GM21717 (cell line): ENCODE results near the gene BMP6.

Experiments
- ATAC-seq: cut with Tn5 transposase; IDR thresholded peaks from one replicate; pipeline ENCODE4 v1.9.1; 2021; ENCODE audit warnings: mild to moderate bottlenecking, moderate library complexity; ENCODE audit not compliant: unreplicated experiment

BMP6 gene

GRCh38 chr6:7725849-7726415 is at the start of gene BMP6:
Gene BMP6, plus strand, starts transcription at chr6:7726099. Its CDS starts 857 bp downstream, at chr6:7726956.
- peak; percentile 68 for ATAC-seq

DNA sequence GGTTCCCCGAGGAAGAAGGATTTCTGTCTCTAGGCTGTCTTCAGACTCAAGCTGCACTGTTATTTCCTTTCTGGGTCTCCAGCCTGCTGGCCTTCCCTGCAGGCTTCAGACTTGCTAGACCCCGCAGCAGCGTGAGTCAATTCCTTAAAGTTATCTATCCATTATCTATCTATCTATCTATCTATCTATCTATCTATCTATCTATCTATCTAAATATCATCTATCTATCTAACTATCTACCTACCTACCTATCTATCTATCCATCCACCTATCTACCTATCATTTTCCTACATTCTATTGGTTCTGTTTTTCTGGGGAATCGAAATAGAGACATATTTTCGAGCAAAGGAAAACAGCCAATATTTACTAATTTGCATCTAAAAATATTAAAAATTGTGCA is 48.7 kb upstream of the BMP6 start:
- no peak for ATAC-seq

DNA sequence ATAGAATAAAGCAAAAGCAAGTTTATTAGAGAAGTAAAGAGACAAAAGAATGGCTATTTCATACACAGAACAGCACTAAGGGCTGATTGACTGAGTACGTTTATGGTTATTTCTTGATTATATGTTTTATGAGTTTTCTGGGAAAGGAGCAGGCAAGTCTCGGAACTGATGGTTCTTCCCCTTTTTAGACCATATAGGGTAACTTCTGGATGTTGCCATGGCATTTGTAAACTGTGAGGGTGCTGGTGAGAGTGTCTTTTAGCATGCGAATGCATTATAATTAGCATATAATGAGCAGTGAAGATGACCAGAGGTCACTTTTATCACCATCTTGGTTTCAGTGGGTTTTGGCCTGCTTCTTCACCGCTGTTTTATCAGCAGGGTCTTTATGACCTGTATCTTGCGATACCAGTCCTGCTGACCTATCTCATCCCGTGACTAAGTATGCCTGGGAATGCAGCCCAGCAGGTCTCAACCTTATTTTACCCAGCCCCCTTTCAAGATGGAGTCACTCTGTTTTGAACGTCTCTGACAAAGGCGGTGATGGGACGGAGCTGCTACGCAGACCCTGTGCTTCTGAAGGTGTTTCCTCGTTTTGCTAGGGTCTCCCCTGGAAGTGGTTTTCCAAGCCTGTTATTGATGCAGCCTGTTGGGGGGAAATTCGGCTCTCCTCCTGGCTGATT is 45.4 kb upstream of the BMP6 start:
- ATAC-seq = no peak

DNA sequence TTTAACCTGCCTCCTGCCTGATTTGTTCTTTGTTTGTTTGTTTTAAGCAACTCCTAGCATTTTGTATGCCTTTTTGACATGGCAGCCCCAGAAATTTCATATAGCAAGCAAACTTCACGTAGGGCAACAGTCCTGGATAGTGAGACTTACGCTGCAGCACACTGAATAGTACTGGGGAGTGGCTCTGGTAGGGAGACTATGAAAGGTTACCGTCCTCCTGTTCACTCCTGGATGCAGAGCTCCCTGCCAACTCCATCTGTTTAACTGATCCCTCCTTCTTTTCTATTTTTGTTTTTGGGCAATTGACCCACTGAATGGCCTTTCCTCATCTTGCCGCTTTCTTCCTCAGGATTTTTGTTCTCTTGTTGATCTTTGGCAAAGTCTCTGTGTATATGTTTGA is 44.5 kb upstream of the BMP6 start:
- ATAC-seq = no peak

DNA sequence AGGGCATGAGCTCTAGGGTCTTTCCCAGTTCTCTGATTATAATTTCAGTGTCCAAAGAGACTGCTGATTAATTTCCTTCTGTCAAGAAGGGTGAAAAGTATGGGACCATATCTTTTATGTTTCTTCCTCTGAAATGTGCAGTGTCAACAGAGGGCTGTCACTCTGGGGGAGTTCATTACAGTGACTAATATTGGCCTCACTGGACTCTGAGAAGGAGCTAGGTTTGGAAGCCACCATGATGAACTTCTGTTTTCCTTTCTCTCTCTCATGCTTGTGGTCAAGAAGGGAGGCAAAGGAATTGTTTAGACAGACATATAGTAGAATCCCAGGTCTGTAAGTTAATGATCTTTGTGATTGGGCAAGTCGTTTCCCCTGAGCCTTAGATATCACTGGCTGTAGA is 41.8 kb upstream of the BMP6 start:
- ATAC-seq = no peak

DNA sequence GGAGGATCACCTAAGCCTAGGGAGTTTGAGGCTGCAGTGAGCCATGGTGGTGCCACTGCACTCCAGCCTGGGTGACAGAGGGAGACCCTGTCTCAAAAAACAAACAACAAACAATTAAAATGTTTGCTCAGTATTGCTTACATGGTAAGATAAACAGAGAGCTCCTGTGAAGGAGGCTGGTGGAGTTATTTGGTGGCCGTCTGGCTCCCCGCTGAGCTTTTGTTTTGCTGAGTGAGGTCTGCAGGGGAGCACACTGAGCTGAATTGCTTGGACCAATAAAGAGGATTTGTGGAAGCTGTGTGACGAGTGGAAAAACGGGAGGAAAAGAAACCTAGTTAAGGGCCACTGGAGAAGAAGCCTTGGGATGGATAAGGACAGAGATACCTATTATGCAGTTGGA is 41.1 kb upstream of the BMP6 start:
- ATAC-seq = no peak

- ATAC-seq = no peak
Measured at GRCh38 chr6:7685276-7685675, 40.6 kb upstream of the BMP6 start.

DNA sequence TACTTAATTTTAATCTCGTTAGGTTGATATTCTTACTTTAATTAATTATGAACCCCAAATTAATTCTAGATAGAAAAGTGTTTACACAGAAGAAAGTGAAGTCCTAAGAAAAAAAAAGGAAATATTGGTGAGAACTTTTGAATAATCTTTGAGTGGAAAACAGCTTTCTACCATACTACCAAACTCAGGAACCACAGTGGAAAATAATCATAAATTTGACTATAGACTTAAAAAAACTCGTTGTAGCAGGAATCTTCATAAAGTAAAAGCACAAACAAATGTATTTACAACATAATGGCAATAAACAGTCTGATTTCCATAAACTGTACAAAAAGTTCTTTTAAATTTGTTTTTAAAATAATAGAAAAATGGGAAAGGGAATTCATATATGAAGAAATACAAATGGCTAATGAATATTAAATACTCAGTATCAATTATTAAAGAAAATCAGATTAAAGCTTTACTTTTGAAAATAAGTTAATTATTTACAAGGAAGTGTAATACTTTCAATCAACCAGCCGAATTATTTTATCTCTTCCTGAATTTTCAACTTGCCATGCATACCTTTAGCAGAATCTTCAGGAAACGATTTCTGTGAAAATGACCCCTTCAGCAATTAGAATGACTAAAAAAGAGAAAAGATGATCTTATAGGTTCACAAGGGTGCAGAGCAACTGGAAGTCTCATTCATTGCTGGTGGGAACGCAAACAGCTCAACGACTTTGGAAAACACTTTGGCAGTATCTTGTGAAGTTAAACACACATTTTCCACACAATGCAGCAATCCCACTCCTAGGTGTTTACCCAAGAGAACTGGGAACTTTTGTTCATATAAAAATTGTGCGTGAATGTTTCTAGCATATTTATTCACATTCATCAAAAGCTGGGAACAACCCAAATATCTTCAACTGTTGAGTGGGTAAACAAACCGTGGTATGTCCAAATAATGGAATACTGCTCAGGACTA is 38.5 kb upstream of the BMP6 start:
- no peak for ATAC-seq

- no peak for ATAC-seq
Measured at GRCh38 chr6:7691021-7691420, 34.9 kb upstream of the BMP6 start.

DNA sequence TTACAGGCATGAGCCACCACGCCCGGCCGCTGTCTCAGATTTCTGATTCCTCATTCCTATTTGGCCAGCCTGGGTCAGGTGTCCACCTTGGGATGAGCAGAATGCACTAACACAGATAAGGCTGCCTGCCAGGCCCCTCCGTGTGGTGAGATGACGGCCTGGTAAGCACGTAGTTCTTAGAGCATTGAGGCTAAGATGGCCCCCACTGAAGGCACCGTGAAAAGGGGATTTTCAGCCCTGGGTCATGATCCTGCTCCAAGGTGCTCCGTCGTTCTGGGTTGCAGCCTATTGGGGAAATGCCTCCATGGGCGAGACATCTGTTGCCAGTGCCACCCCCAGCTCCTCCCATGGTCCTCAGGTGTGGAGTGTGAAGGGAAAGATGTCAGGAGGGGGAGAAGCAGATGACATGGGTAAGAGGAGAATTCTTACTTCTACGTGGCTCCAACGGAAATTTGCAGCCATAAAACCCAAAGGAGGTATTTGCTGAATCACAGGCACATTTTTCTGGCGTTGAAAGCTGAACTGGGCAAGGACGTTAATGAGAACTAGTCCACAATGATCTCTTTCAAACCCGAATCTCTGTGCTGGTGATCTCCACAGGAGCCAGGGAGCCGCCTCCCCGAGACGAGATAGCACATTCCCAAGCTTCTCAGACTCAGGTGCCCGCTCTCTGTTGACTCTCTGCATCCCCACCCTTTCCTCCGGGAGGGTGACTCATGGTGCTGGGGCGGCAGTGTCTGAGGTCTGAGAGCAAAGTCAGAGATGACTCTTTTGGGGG is 34.0 kb upstream of the BMP6 start:
- no peak for ATAC-seq

- no peak for ATAC-seq
Measured at GRCh38 chr6:7692453-7692784, 33.5 kb upstream of the BMP6 start.

- no peak for ATAC-seq
Measured at GRCh38 chr6:7693827-7694226, 32.1 kb upstream of the BMP6 start.

DNA sequence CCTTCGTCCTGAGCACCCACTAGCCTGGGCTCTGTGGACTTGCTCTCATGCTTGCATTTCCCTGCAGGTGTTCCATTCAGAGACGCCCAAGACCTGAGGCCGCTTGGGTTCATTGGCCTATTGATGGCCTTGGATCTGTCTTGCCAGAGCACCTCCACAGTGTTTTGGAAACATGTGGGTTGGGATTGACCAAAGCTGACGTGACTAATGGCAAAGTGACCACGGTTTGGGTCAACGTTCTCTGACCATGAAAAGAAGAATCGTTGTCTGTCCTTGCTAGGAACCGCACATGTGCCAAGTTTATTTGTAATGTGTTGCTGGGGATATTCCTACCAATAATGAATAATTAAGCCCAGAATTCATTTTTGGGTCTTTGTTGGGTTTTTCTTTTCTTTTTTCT is 29.8 kb upstream of the BMP6 start:
- ATAC-seq = no peak

GRCh38 chr6:7697432-7697819 is 28.5 kb upstream of the BMP6 start:
- ATAC-seq = no peak

DNA sequence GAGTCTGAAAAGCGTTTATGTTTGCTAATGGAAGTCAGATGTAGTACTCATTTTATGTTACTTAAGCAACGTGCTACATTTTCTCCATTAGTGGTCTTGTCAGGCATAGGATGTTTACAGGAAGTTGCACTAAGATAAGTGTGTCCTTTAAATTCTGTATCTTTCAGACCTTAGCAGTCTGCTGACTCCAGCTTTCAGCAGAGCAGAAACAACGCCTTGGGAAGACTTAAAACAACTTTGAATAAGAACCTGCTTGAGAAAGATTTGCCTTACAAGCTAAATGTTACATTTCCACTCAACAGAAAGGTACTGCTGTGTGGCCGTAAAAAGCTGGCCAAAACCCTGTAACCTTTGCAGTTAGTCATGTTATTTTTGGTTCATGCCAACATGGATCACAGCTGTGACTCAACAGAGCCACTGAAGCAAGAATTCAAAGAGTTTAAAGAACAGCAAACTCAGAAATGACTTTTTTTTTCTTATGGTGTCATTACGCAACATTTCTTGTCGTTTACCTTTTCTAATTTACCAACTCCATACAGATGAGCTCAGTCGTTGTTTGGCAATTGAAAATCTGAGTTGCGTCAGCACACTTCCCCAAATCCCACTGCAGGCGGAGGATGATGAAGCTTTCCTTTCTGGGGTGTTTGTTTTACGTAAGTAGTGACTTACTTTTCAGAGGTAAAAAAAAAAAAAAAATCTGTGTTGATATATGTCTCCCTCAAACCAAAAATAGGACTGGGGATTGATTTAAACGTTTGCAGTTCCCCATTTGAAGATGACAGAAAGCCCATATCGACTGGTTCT is 27.9 kb upstream of the BMP6 start:
- no peak for ATAC-seq

- ATAC-seq = no peak
Measured at GRCh38 chr6:7701212-7701834, 24.6 kb upstream of the BMP6 start.

DNA sequence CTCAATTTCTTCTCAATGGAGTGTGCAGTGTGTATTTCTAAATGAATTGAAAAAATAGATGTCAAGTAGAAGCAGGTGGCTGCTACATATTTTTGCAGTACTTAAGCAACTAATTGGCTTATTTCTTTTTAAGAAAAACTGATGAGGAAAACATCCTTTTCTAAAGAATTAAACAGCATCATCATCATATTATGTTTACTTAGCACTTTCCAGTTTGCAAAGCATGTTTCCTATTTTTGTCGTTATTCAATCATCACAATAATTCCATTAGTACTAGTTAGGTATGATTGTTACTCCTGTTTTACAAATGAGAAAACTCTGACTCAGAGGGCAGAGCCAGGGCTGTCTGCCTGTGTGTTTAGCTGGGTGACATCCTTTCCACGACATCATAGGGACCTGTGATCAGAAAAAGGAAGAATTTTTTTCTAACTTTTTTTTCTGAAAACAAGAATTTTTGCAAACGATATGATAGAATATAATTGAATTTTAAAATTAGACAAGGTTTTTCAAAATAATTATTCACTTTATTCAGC is 22.7 kb upstream of the BMP6 start:
- ATAC-seq = no peak

GRCh38 chr6:7705483-7705882 is 20.4 kb upstream of the BMP6 start:
- no peak for ATAC-seq

DNA sequence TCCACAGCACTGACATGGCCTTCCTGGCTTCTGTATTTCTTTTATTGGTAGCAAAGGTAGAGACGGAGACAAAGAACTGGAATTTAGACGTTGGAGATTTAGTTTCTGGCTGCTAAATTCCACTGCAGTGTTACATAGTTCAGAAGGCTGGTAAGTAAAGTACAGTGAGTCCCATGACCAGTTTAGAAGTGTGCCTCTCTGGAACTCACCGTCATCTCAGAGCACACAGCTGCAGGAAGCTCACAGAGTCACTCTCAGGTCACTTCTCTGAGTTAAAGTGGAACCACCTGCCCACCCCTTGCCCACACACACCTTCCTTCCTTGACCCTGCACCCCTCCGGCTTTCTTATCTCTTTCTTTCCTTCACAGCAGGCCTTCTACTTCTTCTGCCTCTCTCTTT is 19.6 kb upstream of the BMP6 start:
- ATAC-seq = no peak

DNA sequence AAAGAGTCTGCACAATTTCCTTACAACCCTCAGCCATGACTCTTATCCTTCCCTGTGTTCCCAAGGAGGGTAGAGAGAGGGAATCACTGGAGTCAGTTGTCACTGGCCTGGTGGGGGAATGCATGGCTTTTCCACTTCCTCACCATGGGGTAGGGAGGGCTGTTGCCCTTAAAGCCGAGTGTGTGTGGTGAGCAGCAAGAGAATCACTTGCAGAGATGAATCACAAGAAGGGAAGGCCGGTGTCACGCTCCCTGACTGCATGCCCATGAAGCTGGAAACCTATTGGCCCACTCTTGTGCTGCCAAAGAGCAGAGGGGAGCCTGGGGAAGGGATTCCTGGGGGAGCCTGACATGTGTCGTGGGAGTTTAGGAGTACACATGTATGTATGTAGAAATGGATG is 18.1 kb upstream of the BMP6 start:
- ATAC-seq = no peak
